ENCODE measurements around the gene SCP2.

DNA sequence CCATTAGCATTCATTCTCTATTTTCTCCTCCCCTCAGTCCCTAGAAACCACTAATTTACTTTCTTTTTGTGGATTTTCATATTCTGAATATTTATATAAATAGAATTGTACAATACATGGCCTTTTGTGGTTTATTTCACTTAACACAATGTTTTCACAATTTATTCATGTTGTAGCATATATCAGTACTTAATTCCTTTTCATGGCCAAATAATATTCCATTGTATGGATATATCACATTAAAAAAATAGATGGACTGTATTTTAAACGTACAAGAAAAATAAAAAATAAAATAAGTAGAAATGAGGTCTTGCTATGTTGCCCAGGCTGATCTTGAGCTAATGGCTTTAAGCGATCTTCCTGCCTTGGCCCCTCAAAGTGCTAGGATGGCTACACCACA is 25.0 kb downstream of the SCP2 start:
- TF ChIP-seq EZH2phosphoT487 (IDR thresholded peaks at IDR 0.05; ENCODE audit: borderline replicate concordance, low read length): no peak
- no peak for TF ChIP-seq EZH2 (IDR thresholded peaks at IDR 0.05; ENCODE audit: low read length, unreplicated experiment)

Data from PC-3 (cell line).